Right atrium auricular region (tissue), 2 donors: ENCODE results near the gene RUVBL2. TPM values are rescaled to one million over a fixed set of nuclear protein-coding genes. Genes with fewer than 3 reads are reported as not detected.
A peak's percentile ranks its signal among the peaks of the same experiment; 100 is the strongest.

Experiments
- DNase-seq: peaks from one replicate; pipeline ENCODE4 v3.0.0-alpha.2; 2019; ENCODE audit warnings: low spot score
- H3K27ac ChIP-seq, 2 donors: fragments of 200-600 bp; sonication (generic); 1 replicate in 1 of 2; 2 replicates in 1 of 2; pipeline ENCODE4 v1.5.1; 2016 to 2019
- H3K27me3 ChIP-seq, 2 donors: fragments of 200-600 bp; sonication (generic); one replicate each; pipeline versions ENCODE4 v1.5.1 to v1.6.0; 2017 to 2019
- H3K36me3 ChIP-seq: fragments of 200-600 bp; sonication (generic); one replicate; pipeline ENCODE4 v1.5.1; 2016
- H3K4me1 ChIP-seq, 2 donors: fragments of 200-600 bp; sonication (generic); one replicate each; pipeline versions ENCODE4 v1.5.1 to v1.6.0; 2017 to 2019
- H3K4me3 ChIP-seq, 2 donors: fragments of 200-600 bp; sonication (generic); 1 replicate in 1 of 2; 2 replicates in 1 of 2; pipeline ENCODE4 v1.5.1; 2017 to 2019; ENCODE audit warnings: mild to moderate bottlenecking in 1 of 2, moderate library complexity in 1 of 2
- H3K9me3 ChIP-seq, 2 donors: fragments of 200-600 bp; sonication (generic); one replicate each; pipeline ENCODE4 v1.5.1; 2019
- CTCF ChIP-seq, 2 donors: fragments of 200-600 bp; sonication (generic); IDR thresholded peaks; one replicate each; pipeline ENCODE4 v1.5.1; 2019; ENCODE audit warnings: antibody characterized with exemption in 2 of 2
- total RNA-seq, 2 donors: library from RNA; depleted of rRNA; stranded (reverse); fragments of >200 nt; gene quantifications; one replicate each; pipeline ENCODE4 v1.1.0, GENCODE V29; 2016

Gene RUVBL2
- total RNA-seq = 10 to 100 TPM; 49.1 to 87.7 TPM

GRCh38 chr19:48993175-48994034, at the start of gene RUVBL2, which contains the start of gene GYS1:
Gene RUVBL2 (plus strand): TSS chr19:48993887. CDS start chr19:48993912, 25 bp downstream.
Gene GYS1 (minus strand): TSS chr19:48993309. CDS start chr19:48993112, 197 bp downstream.
- peak; percentile 93 to 95 for TF ChIP-seq CTCF (IDR thresholded peaks at IDR 0.05)
- H3K36me3 ChIP-seq = peaks cover 7% of the 10 kb centered on the region
- peaks cover 0 to 40% of the 10 kb centered on the region in 2 donors for H3K4me1 ChIP-seq
- H3K4me3 ChIP-seq = peak within 1 kb of the TSS; percentile 75
- H3K27me3 ChIP-seq = no peaks in the 10 kb centered on the region
- peak; percentile 99 for DNase-seq
- no peaks in the 10 kb centered on the region for H3K9me3 ChIP-seq
- H3K27ac ChIP-seq = peak within 1 kb of the TSS; percentile 91 to 95

GRCh38 chr19:48945415-48945814, 48.3 kb upstream of the RUVBL2 start:
- Histone ChIP-seq H3K27ac (no peak overlapping the region), H3K4me3 (no peak overlapping the region), H3K36me3 (no peaks in the 10 kb centered on the region), H3K4me1 (no peaks in the 10 kb centered on the region), H3K9me3 (peaks cover 0 to 6% of the 10 kb centered on the region in 2 donors), H3K27me3 (no peaks in the 10 kb centered on the region)
- TF ChIP-seq CTCF (IDR thresholded peaks at IDR 0.05) = no peak
- DNase-seq = no peak

GRCh38 chr19:48945817-48946216, 47.9 kb upstream of the RUVBL2 start:
- no peak for TF ChIP-seq CTCF (IDR thresholded peaks at IDR 0.05)
- no peak overlapping the region for H3K27ac ChIP-seq
- H3K9me3 ChIP-seq = peaks cover 0 to 5% of the 10 kb centered on the region in 2 donors
- H3K4me1 ChIP-seq = no peaks in the 10 kb centered on the region
- H3K36me3 ChIP-seq = no peaks in the 10 kb centered on the region
- H3K27me3 ChIP-seq = no peaks in the 10 kb centered on the region
- H3K4me3 ChIP-seq = no peak overlapping the region
- no peak for DNase-seq

GRCh38 chr19:48946463-48947257, 47.0 kb upstream of the RUVBL2 start:
- no peak for TF ChIP-seq CTCF (IDR thresholded peaks at IDR 0.05)
- H3K27me3 ChIP-seq = no peaks in the 10 kb centered on the region
- no peaks in the 10 kb centered on the region for H3K9me3 ChIP-seq
- H3K36me3 ChIP-seq = no peaks in the 10 kb centered on the region
- H3K4me1 ChIP-seq = no peaks in the 10 kb centered on the region
- DNase-seq = no peak
- no peak overlapping the region for H3K27ac ChIP-seq
- H3K4me3 ChIP-seq = no peak overlapping the region

GRCh38 chr19:48947258-48947542, 46.5 kb upstream of the RUVBL2 start:
- no peak for TF ChIP-seq CTCF (IDR thresholded peaks at IDR 0.05)
- no peaks in the 10 kb centered on the region for H3K4me1 ChIP-seq
- no peaks in the 10 kb centered on the region for H3K9me3 ChIP-seq
- no peak for DNase-seq
- no peaks in the 10 kb centered on the region for H3K27me3 ChIP-seq
- no peak overlapping the region for H3K27ac ChIP-seq
- no peaks in the 10 kb centered on the region for H3K36me3 ChIP-seq
- H3K4me3 ChIP-seq = no peak overlapping the region
